ENCODE results near the gene ZNF622.

- TF ChIP-seq CTCF (optimal IDR thresholded peaks at IDR 0.05 in 1 of 3, IDR thresholded peaks at IDR 0.05 in 1 of 3, conservative IDR thresholded peaks at IDR 0.05 in 1 of 3; ENCODE audit: extremely low read depth in 1 of 3, insufficient read depth in 2 of 3, low read length in 3 of 3), result no peak
- TF ChIP-seq EZH2 (IDR thresholded peaks at IDR 0.05; ENCODE audit: low read length), result no peak
Measured at GRCh38 chr5:16406023-16406422, 59.6 kb downstream of the ZNF622 start.

All from keratinocyte (primary cell).